ENCODE data around the gene AFF3.

DNA sequence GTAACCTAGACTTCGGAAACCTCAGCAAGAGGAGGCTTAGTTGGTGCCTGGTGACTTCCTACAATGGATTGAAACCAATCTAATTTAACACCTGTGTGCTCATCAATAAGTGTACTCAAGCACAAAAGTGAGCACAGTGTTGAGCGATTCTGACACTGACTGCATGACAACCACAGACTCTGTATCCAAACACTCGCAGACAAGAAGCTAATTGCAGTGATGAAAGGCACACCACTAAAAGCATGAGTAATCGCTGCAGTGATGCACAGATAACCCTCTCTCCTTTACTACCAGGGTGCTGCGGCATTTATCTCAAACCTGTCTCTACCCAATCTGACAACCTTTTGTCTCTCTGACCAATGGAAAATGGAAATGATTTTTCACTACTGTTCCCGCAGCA, 168.1 kb downstream of the AFF3 start:
- TF ChIP-seq POLR2AphosphoS5 (IDR thresholded peaks at IDR 0.05), result no peak
- TF ChIP-seq CTCF (IDR thresholded peaks at IDR 0.05), result no peak
- TF ChIP-seq EP300 (IDR thresholded peaks at IDR 0.05; ENCODE audit: low read depth), result no peak
- TF ChIP-seq POLR2A (IDR thresholded peaks at IDR 0.05), result no peak
